ENCODE measurements around the gene PDZRN3.

DNA sequence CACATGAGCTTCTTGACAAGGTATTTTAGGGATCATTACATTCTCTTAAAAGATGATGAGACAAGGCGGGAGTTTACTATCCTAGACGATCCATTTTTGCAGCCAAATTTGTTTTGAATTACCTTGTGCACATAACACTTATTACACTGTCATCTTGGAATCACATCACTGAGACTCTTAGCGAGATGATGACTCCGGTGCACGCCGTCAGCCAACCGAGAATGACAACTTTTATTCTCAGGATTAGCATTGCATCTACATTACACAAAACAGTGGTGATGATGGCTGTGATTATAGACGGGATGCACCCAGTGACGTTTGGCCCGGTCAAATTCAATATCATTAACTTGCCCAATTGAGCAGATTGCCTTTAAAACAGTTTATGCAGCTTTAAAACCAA is 216.1 kb downstream of the PDZRN3 start:
- TF ChIP-seq RARB (CRISPR knock-in tag; IDR thresholded peaks at IDR 0.05): no peak
- TF ChIP-seq ZNF8 (CRISPR knock-in tag; IDR thresholded peaks at IDR 0.05): no peak
- no peak for TF ChIP-seq ZNF565 (CRISPR knock-in tag; conservative IDR thresholded peaks at IDR 0.05; ENCODE audit: low read depth)
- TF ChIP-seq, protein P1, sequence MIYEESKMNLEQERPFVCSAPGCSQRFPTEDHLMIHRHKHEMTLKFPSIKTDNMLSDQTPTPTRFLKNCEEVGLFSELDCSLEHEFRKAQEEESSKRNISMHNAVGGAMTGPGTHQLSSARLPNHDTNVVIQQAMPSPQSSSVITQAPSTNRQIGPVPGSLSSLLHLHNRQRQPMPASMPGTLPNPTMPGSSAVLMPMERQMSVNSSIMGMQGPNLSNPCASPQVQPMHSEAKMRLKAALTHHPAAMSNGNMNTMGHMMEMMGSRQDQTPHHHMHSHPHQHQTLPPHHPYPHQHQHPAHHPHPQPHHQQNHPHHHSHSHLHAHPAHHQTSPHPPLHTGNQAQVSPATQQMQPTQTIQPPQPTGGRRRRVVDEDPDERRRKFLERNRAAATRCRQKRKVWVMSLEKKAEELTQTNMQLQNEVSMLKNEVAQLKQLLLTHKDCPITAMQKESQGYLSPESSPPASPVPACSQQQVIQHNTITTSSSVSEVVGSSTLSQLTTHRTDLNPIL (CRISPR knock-in tag; IDR thresholded peaks at IDR 0.05; ENCODE audit: low read depth): no peak
